OCI-LY3 (cell line): Measurements from ENCODE around the gene ACOT4.

Experiments used
- CTCF ChIP-seq: fragments of 200-600, 300-600 bp; sonication (generic); IDR thresholded peaks from 2 replicates; pipeline ENCODE4 v1.5.1; 2014; ENCODE audit warnings: antibody characterized with exemption, low read length, low read depth
- EZH2phosphoT487 ChIP-seq: fragments of 200-600 bp; shearing (Covaris generic); IDR thresholded peaks from 2 replicates; pipeline ENCODE4 v1.6.1; 2018; ENCODE audit warnings: antibody characterized with exemption, mixed run types, low read depth

DNA sequence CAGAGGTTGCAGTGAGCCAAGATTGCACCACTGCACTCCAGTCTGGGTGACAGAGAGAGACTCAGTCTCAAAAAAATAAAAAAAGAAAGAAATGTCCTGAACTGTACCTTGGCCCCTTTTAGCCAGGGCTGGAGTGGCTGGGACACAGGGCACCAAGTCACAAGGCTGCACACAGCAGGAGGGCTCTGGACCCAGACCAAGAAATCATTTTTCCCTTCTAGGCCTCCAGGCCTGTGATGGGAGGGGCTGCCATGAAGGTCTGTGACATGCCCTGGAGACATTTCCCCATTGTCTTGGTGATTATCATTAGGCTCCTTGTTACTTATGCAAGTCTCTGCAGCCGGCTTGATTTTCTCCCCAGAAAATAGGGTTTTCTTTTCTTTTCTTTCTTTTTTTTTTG, 15.6 kb downstream of the ACOT4 start:
- TF ChIP-seq CTCF, result no peak
- TF ChIP-seq EZH2phosphoT487, result no peak
